WI38 (cell line): ENCODE results near the gene ZFHX3.
"Not testable (repeated sequence)": the region's sequence is repeated elsewhere in the genome, so short reads cannot be mapped to it uniquely, and the experiment has no call there.

ENCODE experiments used
- H3K4me3 ChIP-seq: 2 replicates; pipeline ENCODE4 v1.5.1; 2011; ENCODE audit warnings: low read depth, mild to moderate bottlenecking, control low read depth, low read length
- TF ChIP-seq, protein P1 (sequence below): IDR thresholded peaks from 2 replicates; pipeline ENCODE4 v1.5.1; 2012; ENCODE audit warnings: low read depth, mild to moderate bottlenecking, control low read depth, low read length

ZFHX3 gene

DNA sequence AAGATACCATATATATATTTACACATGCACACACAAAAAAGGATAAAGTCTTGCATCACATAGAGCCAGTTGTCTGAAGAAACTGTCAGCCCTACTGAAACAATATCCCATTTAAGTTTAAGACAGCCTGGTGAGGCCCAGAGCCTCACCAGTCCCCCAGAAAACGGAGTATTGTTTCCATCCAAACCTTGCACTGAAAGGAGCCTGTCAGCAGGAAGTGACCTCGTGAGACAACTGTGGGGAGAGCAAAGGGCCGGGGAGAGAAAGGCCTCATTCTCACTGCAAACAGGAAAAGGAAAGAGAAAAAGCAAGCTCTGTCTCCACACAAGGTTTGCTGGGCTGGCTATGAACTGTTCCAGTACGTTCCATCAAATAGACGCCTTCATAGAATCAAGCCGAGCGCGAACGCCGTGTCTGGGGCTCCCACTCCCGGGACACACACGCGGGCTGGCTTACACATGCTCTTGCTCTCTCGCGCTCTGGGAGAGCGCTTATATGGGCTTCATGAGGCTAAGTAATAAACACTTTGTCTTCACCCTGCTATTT, 44.4 kb upstream of the ZFHX3 start:
- H3K4me3 ChIP-seq = no peak overlapping the region
- TF ChIP-seq, protein P1, sequence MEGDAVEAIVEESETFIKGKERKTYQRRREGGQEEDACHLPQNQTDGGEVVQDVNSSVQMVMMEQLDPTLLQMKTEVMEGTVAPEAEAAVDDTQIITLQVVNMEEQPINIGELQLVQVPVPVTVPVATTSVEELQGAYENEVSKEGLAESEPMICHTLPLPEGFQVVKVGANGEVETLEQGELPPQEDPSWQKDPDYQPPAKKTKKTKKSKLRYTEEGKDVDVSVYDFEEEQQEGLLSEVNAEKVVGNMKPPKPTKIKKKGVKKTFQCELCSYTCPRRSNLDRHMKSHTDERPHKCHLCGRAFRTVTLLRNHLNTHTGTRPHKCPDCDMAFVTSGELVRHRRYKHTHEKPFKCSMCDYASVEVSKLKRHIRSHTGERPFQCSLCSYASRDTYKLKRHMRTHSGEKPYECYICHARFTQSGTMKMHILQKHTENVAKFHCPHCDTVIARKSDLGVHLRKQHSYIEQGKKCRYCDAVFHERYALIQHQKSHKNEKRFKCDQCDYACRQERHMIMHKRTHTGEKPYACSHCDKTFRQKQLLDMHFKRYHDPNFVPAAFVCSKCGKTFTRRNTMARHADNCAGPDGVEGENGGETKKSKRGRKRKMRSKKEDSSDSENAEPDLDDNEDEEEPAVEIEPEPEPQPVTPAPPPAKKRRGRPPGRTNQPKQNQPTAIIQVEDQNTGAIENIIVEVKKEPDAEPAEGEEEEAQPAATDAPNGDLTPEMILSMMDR = no peak

DNA sequence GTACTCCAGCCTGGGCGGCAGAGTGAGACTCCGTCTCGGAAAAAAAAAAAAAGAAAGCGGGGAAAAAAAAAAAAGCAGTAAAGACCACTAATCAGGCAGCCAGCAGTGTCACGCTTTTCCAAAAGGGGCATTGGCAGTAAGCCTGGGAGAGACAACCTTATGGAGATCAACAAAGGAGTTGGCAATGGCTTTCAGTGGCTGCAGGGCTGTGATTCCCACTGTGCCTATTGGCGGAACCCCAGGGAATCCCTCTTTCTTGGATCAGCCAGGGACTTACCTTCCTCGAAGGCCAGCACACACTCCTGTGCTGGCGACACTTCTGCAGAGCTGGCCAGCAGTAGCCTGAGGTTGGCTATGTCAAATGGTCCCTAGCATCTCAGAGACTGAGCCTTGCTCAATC, 43.2 kb upstream of the ZFHX3 start:
- TF ChIP-seq, protein P1 = no peak
- no peak overlapping the region for H3K4me3 ChIP-seq

DNA sequence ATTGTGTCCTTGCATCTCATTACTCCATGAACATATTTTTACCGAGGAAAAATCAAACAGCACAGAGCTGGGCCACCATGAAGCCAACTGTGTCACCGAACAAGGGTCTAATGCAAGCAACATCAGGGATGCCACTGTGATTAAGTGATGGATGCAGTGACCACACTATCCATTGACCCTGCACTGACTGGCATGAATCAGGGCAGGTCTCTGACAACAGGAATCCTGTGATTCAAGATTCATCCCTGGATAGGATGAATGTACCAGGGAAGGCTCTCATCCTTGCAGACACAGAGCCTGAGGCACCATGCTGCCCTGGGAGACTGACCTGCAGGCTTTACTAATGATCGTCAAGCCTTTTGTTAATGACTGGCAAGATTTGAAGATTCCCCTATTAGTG, 41.5 kb upstream of the ZFHX3 start:
- TF ChIP-seq, protein P1 = no peak
- no peak overlapping the region for H3K4me3 ChIP-seq

DNA sequence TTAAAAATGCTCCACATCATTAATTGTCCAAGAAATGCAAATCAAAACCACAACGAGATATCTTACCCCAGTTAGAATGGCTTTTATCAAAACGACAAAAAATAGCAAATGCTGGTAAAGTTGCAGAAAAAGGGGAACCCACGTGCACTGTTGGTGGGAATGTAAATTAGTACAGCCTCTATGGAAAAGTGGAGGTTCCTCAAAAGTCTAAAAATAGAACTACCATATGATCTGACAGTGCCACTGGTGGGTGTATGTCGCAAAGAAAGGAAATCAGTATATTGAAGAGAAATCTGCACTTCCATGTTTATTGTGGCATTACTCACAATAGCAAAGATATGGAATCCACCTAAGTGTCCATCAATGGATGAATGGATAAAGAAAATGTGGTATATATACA, 38.2 kb upstream of the ZFHX3 start:
- TF ChIP-seq, protein P1 = no peak
- no peak overlapping the region for H3K4me3 ChIP-seq

DNA sequence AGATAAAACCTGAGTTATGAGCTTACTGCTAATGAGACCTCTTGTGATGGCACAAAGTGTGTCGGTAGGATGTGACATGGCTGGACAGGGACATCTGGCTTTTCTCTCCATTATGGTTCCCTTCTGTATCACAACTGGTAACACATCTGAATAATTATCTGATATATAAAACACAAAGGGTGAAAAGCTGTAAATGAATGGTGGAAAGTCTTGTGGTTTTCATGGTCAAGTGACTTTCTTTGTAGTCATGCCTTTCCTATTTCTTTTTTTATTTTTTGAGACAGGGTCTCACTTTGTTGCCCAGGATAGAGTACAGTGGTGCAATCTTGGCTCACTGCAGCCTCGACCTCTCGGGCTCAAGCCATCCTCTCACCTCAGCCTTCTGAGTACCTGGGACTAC, 35.3 kb upstream of the ZFHX3 start:
- TF ChIP-seq, protein P1 = no peak
- no peak overlapping the region for H3K4me3 ChIP-seq

DNA sequence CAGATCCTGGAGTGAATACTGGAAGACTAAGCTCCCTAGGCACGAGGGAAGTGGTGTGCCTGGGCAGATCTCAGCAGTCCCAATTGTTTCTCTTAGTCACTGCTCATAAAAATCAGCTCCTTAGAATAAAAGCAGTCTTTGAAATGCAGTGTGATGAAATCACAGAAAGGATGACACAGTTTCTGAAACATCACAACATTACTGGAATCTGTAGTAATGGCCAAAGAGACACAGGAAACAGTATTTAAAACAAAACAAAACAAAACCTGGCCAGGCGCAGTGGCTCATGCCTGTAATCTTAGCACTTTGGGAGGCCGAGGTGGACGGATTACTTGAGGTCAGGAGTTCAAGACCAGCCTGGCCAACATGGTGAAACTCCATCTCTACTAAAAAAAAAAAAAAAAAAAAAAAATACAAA, 34.7 kb upstream of the ZFHX3 start:
- not testable (repeated sequence) for H3K4me3 ChIP-seq

DNA sequence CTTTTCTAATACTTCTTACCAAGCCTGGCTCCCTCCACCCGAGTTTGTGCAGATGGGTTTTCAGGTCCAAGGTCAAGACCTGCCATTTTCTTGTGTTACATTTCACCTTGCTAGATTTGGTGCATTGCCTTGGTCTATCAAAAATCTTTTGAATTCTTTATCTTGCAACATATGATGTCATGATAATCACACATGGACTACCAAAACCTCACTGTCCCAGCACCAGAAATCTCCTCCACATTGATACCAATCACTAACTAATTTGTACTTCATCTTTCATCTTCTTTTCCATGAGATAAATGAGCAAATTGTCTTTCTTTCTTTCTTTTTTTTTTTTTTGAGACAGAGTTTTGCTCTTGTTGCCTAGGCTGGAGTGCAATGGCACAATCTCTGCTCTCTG, 33.0 kb upstream of the ZFHX3 start:
- H3K4me3 ChIP-seq = no peak overlapping the region
- TF ChIP-seq, protein P1 = no peak

DNA sequence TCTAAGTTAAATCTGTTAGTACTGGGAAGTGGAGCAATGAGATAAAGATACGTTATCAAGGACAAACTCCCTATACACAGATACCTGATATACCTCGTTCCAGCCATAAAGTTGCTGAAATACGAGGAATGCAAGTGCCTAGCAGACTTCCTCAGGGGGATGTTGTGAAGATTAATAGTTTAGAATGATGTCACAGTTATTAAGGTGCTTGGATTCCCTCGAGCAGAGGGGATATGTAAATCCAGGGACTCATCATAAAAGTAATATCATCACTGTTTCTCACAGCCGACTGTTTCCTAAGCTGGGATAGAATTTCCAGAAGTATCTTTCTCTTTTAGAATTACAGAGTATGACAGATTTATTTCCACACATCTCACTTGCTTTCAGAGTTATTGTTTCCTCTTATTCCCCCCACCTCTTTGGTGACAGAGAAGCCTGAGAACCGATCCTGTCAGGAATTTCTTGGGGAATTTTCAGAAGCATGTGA, 28.4 kb upstream of the ZFHX3 start:
- H3K4me3 ChIP-seq = no peak overlapping the region

More for the DNA sequence above, 28.4 kb upstream of the ZFHX3 start:
- TF ChIP-seq, protein P1 = no peak
